Measurements from ENCODE around the gene RAD1. TPM values are rescaled to one million over a fixed set of nuclear protein-coding genes. Genes with fewer than 3 reads are reported as not detected.

RAD1 gene
- polyA plus RNA-seq, 4 donors: 33.9 to 41.1 (median 35.7) TPM

DNA sequence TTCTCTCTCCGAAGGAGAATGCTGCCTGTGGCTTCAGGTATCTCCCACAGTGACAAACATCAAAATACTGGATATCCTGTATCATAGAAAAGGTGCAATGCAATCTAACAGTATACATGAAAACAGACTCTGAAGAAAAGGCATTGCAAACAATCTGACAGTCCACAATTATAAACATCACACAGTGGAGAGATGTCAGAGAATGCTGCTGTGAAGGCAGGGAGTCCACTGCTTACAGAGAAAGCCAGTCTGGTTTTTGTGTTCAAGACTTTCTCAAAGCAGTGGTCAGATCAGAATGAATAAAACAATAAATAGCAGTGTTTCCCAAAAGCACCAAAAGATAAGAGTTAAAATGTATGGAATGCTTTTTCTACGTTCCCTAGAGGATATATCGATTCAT lies 47.6 kb downstream of the RAD1 start:
- no peak for DNase-seq (ENCODE audit: low read depth in 4 of 4, low spot score in 3 of 4)

DNA sequence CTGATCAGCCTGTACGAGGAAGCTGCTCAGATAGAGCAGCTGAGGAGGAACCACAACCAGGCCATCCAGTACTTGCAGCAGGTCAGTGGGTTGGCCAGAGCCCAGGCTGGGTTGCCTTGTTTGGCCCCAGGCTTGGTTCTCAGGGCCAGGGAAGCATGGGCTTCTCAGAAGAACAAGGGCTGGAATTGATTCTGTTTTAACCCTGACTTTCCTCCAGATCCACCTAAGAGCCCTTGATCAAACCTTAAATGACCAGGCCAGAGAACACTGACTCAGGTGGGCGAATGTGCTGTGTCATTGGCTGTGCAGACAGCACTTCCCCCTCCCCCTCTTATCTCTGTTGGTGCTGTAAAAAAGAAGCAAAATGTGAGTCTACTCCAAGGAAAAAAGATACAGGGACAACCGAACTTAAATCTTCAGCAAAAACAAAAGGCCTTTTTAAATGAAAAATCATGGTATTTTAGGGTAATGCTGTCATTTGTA lies 48.3 kb downstream of the RAD1 start:
- no peak for DNase-seq (ENCODE audit: low read depth in 4 of 4, low spot score in 3 of 4)

DNA sequence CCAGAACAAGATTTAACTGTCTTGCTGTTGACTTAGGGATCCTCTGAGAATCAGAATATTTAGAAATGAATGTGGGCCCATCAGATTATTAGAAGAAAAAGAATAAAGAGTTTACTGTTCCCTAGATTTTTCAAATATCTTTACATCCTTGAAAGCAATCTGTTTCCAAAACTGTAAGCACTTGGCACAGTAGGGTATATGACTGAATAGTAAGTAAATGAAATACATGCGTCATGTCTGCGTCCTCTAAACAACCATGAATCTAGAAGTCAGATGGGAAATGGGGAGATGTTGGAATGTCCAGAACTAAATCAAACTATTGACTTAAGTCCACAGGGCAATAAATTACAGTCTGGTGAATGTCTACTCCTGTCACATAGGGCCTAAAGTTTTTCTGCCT lies 50.2 kb downstream of the RAD1 start:
- peak in 1 of 4 donors; percentile 10 for DNase-seq (ENCODE audit: low read depth in 4 of 4, low spot score in 3 of 4)

DNA sequence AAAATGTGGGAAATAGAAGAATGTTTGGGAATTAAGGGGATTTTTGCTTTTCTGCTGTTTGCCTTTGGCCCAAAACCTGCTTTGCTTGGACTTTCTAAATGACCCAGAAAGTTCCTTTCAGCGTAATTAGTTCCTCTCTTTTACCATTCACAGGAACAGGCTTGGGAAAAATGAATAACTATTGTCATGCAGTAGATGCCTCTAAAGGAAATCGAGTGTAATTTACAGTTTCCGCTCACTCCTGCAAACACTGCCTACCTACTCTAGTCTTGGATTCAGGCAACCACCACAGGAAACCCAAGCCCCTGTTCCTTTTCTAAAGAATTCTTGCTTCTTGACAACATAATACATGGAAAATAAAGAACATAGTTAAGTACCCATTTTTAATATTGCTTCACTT lies 51.4 kb downstream of the RAD1 start:
- no peak for DNase-seq (ENCODE audit: low read depth in 4 of 4, low spot score in 3 of 4)

GRCh38 chr5:34859253-34859652 lies 56.1 kb downstream of the RAD1 start:
- no peak for DNase-seq (ENCODE audit: low read depth in 4 of 4, low spot score in 3 of 4)

DNA sequence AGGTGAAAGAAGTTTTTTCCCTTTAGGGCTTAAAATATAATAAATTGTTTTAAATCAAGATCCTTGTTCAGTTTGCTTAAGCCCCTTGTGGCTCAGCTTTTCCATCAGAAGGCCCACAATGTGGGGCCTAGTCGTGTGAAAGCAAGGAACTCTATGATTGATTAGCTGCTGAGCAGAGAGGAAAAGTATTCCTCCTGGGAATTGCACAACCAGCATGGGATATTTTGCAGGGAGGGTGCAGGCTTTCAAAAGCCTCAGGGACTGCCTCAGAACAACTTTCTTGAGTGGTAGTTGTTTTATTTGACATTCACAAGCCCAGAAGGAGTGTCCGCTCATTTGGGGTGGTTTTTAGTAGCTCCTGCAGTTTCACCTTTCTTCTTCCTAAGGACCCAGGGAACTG lies 56.5 kb downstream of the RAD1 start:
- DNase-seq (ENCODE audit: low read depth in 4 of 4, low spot score in 3 of 4): no peak

DNA sequence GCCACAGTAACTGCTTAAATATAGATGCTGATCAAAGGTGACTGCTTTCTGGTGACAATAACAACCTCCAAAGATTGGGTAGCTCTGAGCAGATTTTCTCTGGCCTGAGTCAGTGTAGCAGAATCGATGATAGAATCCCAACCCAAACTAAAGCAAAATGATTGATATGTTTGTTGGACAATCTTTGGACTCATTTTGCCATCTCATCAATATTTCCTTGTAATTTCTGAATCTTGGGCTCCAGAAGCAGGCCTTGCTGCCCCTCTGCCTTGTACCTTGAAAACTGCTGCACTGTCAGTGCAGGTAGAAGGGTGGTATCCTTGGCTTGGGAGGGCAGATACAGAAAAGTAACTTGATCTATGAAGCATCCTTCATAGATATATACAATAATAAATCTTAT lies 57.4 kb downstream of the RAD1 start:
- DNase-seq (ENCODE audit: low read depth in 4 of 4, low spot score in 3 of 4): no peak

DNA sequence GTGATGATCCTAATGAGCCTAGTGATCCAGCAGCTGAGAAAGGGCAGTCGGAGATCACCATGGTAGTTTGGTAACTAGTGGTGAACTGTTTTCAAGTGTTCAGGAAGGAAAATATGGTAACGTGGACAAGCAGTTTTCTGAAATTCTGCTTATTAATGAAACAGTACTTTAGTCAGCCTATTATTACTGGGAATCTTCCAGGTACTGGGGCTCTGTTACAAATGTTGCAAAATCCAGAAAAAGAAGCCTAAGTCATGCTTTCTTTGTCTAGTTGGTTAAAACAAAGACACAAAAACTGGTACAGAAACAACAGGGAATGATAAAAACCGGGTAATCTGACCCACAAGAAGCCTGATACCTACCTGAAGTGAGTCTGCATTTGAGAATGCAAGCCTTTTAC lies 58.1 kb downstream of the RAD1 start:
- DNase-seq (ENCODE audit: low read depth in 4 of 4, low spot score in 3 of 4): no peak

Other genes starting within 250 kb of the RAD1 start
- gene TTC23L, start 76.3 kb downstream of the RAD1 start, polyA plus RNA-seq (ENCODE audit: insufficient read length in 4 of 4): 1 to 10 TPM; 2.5 to 4.9 (median 3.6) TPM
- 10 to 100 TPM; 45.9 to 71.1 (median 51.2) TPM for gene BRIX1, start 207 bp upstream of the RAD1 start, polyA plus RNA-seq (ENCODE audit: insufficient read length in 4 of 4)
- 10 to 100 TPM; 49.3 to 89.6 (median 72.9) TPM for gene DNAJC21, start 14.1 kb upstream of the RAD1 start, polyA plus RNA-seq (ENCODE audit: insufficient read length in 4 of 4)
- gene AGXT2, start 132.4 kb upstream of the RAD1 start, polyA plus RNA-seq (ENCODE audit: insufficient read length in 4 of 4): 10 to 100 TPM in 3 of 4 donors, 1 to 10 TPM in 1; 1.4 to 52.4 (median 39.9) TPM

All from left renal pelvis (tissue), 4 donors.